Stimulated activated CD4-positive, alpha-beta T cell treated with anti-CD3 and anti-CD28 coated beads, Interleukin-2, amount 100 ng/mL, for 24 hours (primary cell): ENCODE data around the gene STK39.
"Not testable (repeated sequence)": the region's sequence is repeated elsewhere in the genome, so short reads cannot be mapped to it uniquely, and the experiment has no call there.

Experiments
- DNase-seq, 2 donors: peaks; one replicate each; pipeline ENCODE4 v3.0.0-alpha.2; 2020

Gene STK39

GRCh38 chr2:168130346-168130745, 117.0 kb downstream of the STK39 start:
- no peak for DNase-seq

DNA sequence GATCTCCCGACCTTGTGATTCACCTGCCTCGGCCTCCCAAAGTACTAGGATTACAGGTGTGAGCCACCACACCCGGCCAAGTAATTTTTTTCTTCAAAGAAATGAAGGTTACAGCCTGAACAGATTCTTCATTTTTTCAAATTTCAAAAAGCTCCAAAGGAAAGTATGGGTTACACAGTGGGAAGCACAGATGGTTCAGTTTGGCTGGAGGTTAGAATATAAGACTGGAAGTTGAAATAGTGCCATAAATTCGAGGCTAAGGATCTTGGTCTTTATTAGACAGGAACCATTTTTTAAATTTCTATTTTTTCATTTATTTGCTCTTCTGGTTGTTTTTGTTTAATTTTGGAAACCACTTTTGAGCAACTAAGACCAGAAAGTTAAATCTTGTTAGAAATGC, 120.0 kb downstream of the STK39 start:
- no peak for DNase-seq

DNA sequence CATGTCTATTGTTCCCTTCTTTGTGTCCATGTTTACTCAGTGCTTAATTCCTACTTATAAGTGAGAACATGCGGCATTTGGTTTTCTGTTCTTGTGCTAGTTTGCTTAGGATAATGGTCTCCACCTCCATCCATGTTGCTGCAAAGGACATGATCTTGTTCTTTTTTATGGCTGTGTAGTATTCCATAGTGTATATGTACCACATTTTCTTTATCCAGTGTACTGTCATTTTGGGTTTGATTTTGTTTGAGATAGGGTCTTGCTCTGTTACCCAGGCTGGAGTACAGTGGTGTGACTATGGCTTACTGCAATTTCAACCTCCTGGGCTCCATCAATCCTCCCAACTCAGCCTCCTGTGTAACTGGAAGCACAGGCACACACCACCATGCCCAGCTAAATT, 125.2 kb downstream of the STK39 start:
- DNase-seq: not testable (repeated sequence)

GRCh38 chr2:168120730-168121129, 126.7 kb downstream of the STK39 start:
- DNase-seq: no peak

DNA sequence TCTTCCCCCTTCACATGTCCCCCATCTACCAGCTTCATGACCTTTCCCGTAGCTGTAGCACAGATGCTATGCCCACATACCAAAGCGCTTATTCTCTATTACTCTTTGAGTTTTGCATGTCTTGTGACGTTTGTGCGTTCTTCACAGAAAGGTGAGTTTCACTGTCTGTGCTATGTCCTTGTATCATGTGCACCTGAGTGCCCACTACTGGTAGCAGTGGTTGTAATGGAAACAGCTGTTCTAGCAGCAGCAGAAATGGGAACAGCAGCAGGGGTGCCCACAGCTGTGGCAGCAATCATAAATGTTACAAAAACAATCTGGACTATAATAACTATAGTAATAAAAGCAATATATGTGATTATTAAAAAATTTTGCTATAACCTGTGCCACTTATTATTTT, 127.1 kb downstream of the STK39 start:
- DNase-seq: no peak

- no peak for DNase-seq
Measured at GRCh38 chr2:168119515-168120141, 127.8 kb downstream of the STK39 start.

- no peak for DNase-seq
Measured at GRCh38 chr2:168118733-168119514, 128.5 kb downstream of the STK39 start.

DNA sequence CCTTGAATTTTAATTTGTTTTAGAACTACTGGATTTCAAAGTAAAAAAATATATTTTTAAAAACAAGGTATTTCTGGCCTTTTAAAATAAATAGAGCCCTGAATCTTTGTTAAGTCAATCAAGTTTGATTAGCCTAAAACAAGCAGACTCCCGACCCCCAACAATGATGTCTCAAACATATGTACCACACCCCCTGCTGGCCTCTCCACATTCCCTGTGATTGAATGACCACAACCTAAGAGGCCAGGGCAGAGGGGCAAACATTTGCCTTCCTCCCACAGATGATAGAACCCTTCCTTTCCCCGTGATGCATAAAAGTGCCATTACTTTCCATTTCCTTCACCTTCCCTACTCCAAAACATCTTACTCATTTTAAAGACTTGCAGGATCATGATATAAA, 130.9 kb downstream of the STK39 start:
- no peak for DNase-seq

DNA sequence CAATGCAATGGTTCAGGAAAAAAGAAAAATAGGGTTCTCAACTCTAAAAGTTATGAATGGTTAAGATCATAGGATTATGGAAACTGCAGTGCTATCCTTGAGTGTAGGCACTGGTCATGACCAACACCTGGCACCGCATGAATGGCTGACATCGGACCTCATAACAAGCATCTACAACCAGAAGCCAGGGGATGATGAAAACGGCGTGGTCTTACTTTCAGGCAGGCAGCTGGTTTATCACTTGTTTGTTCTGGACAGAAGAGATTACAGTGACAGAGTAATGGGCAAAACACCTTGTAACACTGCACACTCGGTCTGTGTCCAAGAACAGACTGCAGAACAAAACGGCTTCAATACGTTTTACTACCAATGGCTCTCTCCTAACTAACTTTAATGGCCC, 132.8 kb downstream of the STK39 start:
- DNase-seq: no peak

DNA sequence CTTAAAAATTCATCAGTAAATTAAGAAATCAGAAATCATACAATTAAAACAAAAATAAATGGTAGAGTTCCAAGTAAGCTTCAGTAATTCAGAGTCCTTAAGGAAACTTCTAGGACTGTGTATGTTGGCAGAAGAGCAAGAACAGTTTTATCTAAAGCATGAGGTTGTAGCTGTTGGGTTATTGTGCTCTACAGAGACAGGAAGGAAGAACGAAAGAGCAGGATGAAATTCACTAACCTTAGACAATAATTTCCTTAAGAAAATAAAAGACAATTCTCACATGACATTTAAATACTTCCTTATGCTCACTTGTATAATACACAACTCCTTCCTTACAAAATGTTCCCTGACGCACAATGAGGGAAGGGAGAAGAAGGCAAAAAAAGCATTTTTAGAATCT, 133.4 kb downstream of the STK39 start:
- DNase-seq: no peak

GRCh38 chr2:168107322-168107721, 140.1 kb downstream of the STK39 start:
- no peak for DNase-seq

- no peak for DNase-seq
Measured at GRCh38 chr2:168105127-168105683, 142.2 kb downstream of the STK39 start.

- DNase-seq: no peak
Measured at GRCh38 chr2:168097431-168097830, 150.0 kb downstream of the STK39 start.

- DNase-seq: no peak
Measured at GRCh38 chr2:168096158-168096557, 151.2 kb downstream of the STK39 start.

DNA sequence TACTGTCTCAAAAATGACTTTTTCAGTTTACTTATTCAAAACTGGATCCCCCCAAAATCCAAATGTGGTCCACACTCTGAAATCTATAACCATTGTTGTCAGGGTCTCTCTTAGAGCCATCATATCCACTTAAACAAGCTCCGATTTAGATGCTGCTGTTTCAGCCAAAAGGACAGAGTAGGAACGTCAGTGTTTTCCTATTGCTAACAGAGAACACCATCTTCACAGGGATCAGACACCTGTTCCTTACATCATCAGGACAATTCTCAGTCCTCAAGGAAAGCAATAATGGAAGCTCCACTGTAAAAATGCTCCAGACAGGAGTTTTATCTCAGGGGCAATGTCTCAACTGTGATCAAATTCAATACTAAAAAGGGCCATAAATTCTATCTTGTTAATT, 155.4 kb downstream of the STK39 start:
- no peak for DNase-seq

- DNase-seq: no peak
Measured at GRCh38 chr2:168090366-168091135, 156.8 kb downstream of the STK39 start.

DNA sequence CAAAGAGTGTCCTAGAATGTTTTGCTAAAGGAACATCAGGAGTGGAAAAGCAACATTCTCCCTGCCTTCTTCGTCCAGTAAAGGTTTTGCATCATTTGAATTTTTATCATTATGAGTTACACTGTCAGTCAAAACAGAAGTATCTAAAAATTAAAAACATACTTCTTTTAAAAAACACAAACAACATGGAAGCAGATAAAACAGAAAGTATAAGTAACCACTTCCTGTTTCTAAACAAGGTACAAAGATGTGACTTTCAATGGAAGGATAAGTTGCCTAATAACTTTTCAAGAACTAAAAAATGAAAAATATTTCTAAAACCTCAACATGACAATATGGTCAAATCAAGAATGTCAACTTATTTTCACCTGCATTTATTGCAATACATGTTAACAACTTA, 158.2 kb downstream of the STK39 start:
- no peak for DNase-seq

- no peak for DNase-seq
Measured at GRCh38 chr2:168087401-168087800, 160.0 kb downstream of the STK39 start.

DNA sequence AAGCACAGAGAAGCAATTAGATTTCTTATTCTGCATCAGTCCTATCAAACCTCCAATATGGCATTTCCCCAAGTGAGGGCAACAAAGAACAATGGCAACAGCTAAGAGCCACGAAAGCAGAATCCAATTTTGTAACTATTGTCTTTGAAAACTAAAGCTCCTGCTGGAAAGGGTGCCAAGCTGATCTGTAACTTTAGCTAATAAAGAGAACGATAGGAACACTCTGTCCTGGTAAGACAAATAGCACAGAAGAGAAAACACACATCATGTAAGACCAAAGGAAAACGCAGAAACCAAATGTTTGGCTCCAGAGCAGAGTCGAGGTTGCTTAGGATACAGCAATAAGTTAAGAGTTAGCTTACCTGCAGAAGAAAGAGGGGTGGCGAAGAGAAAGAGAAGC, 160.5 kb downstream of the STK39 start:
- DNase-seq: no peak

DNA sequence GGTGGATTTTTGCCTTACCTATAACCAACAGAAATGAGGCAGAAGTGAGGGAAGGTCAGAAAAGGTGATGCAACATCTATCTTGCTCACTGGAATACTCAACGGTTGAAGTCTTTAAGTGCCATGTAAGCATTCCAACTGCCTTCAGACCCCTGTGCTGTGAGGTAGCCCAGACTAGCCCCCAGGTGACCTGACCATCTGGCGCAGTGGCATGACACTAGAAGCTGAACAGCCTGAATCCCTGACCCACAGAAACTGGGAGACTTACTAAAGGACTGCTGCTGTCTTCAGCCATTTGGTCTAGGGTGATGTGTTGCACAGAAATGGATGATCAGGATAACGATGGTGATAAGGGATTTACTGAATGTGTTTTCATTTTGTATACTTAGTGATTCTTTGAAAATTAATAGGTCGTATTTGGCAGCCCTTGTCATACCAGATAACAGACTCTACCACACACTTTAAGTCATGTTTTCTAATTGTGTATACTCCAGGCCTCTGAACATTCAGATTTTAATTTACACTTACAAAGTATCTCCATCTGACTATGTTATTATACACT, 161.5 kb downstream of the STK39 start:
- DNase-seq: no peak

GRCh38 chr2:168084288-168084687, 163.1 kb downstream of the STK39 start:
- no peak for DNase-seq

DNA sequence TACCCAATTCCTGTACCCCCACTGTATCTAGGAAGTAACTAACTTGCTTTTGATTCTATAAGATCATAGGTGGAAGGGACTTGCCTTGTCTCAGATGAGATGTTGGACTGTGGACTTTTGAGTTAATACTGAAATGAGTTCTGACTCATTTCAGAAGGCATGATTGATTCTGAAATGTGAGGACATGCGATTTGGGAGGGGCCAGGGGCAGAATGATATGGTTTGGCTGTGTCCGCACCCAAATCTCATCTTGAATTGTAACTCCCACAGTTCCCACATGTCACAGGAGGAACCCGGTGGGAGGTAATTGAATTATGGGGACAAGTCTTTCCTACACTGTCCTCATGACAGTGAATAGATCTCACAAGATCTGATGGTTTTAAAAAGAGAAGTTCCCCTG, 165.9 kb downstream of the STK39 start:
- not testable (repeated sequence) for DNase-seq

DNA sequence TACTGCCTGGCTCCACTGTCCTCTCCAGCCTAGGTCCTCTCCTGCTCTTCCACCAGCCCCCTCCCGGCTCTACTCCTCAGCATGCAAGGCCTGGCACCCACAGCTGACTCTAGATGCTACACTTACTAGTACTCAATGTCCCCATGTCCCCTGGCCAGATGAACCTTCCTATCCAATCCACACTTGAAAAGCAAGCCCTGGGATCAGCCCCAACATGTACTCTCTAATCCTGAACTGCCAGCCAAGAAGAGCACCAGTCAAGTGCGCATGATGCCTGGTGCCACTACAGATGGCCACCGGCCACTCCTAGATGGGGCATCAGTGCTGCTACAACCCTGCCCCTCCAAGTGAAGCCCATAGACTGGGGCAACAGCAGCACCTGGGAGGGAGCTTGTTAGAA, 168.2 kb downstream of the STK39 start:
- DNase-seq: no peak
